Retinal pigment epithelial cell (primary cell): ENCODE results near the gene TUBB4B.

Experiments
- DNase-seq: peaks from one replicate; pipeline ENCODE4 v3.0.0-alpha.2; 2010; ENCODE audit warnings: low read depth
- H3K4me3 ChIP-seq: 2 replicates; pipeline ENCODE4 v1.5.1; 2011; ENCODE audit warnings: mild to moderate bottlenecking, low read length, control low read depth, moderate library complexity
- TF ChIP-seq, protein P1 (sequence below): conservative IDR thresholded peaks from 2 replicates; pipeline ENCODE4 v1.5.1; 2011; ENCODE audit warnings: low read depth, low read length, control low read depth, inconsistent platforms

TUBB4B gene

GRCh38 chr9:137227853-137228505 lies 13.1 kb upstream of the TUBB4B start:
- TF ChIP-seq, protein P1, sequence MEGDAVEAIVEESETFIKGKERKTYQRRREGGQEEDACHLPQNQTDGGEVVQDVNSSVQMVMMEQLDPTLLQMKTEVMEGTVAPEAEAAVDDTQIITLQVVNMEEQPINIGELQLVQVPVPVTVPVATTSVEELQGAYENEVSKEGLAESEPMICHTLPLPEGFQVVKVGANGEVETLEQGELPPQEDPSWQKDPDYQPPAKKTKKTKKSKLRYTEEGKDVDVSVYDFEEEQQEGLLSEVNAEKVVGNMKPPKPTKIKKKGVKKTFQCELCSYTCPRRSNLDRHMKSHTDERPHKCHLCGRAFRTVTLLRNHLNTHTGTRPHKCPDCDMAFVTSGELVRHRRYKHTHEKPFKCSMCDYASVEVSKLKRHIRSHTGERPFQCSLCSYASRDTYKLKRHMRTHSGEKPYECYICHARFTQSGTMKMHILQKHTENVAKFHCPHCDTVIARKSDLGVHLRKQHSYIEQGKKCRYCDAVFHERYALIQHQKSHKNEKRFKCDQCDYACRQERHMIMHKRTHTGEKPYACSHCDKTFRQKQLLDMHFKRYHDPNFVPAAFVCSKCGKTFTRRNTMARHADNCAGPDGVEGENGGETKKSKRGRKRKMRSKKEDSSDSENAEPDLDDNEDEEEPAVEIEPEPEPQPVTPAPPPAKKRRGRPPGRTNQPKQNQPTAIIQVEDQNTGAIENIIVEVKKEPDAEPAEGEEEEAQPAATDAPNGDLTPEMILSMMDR: no peak
- no peak for DNase-seq
- no peak overlapping the region for H3K4me3 ChIP-seq

- no peak for DNase-seq
- TF ChIP-seq, protein P1: no peak
- H3K4me3 ChIP-seq: no peak overlapping the region
These were observed 12.6 kb upstream of the TUBB4B start for GRCh38 chr9:137228506-137228967.

GRCh38 chr9:137228968-137229896 lies 11.9 kb upstream of the TUBB4B start:
- H3K4me3 ChIP-seq: no peak overlapping the region
- DNase-seq: no peak
- TF ChIP-seq, protein P1: no peak

DNA sequence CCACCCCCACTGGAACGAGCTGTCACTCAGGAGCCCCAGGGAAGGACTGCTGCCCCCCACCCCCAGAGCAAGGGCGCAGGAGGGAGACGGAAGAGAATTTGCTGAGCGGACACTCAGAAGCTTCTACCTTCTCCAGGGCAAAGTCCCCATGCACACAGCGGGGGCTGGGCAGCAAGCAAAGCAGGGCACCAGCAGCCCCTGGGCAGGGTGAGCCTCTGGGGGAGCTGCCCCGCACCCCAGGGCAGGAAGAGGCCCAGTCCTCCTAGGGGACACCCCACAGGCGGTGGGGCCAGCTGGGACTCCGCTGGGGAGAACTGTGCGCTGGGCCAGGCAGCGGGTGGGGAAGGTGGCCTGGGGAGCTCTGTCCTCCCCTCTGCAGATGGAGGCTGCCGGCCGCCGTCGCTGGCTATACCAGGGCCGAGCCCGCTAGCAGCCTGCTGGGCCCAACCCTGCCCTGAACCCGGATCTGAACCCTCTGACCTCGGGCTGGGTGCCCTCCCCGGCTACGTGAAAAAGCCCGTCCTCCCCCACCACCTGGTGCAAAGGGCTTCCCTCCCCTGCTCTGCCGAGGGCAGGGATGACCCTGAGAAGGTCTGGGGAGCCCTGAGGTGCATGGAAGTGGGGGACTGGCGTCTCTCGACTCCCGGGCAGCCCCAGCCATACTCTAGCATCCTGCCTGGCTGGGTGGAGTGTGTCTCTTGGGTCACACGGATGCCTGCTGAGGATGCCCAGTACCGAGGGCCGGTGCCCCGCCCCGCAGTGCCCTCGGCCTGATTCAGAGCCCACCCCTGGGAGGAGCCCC lies 11.0 kb upstream of the TUBB4B start:
- DNase-seq: no peak
- TF ChIP-seq, protein P1: no peak
- no peak overlapping the region for H3K4me3 ChIP-seq

- TF ChIP-seq, protein P1: no peak
- DNase-seq: no peak
- no peak within 1 kb of the TSS for H3K4me3 ChIP-seq
These were observed 10.2 kb upstream of the TUBB4B start, which contains the start of gene SLC34A3 for GRCh38 chr9:137230705-137231371. SLC34A3 (plus strand) TSS chr9:137230901; CDS start chr9:137231703, 802 bp downstream.

DNA sequence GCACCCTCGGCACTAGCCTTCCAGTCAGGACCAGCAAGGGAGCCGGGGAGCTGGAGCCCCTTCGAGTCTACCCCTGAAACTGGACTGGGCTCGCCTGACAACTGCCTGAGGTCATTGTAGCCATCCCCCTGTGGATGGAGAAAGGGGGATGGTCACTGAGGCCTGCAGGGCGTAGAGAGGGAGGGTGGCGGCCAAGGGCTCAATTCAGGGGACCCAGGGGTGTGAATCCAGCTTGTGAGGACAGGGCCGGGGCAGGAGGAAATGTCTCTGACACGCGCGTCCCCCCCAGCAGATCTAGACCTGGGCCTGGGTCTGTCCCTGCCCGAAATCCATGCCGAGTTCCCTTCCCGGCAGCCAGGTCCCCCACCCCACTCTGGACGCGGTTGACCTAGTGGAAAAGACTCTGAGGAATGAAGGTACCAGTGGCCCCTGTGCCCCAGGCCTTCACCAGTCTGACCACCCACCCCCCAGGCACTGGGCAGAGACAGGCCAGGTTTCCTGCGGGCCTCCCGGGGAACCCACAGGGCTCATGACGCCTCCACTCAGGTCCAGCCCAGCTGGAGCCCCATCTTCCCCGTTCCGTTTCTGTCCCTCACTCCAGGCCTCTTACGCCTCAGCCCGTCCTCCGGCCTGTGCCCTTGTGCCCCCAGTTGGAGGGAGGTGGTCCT lies 9.6 kb upstream of the TUBB4B start:
- H3K4me3 ChIP-seq: no peak overlapping the region
- no peak for DNase-seq
- TF ChIP-seq, protein P1: no peak
